IPS-18c (cell line): ENCODE data around the gene PTPRO.

Experiments used
- H3K4me3 ChIP-seq: 2 replicates; pipeline ENCODE4 v1.7.0; 2013; ENCODE audit warnings: low read depth, mild to moderate bottlenecking, low read length, moderate library complexity; ENCODE audit not compliant: insufficient read depth
- H3K9me3 ChIP-seq: one replicate; pipeline ENCODE4 v1.6.1; 2013; ENCODE audit warnings: mild to moderate bottlenecking, low read length, moderate library complexity; ENCODE audit not compliant: control insufficient read depth, insufficient read depth

PTPRO gene

GRCh38 chr12:15486859-15487258, 164.6 kb downstream of the PTPRO start:
- Histone ChIP-seq H3K9me3 (no peaks in the 10 kb centered on the region), H3K4me3 (no peak overlapping the region)

- no peaks in the 10 kb centered on the region for H3K9me3 ChIP-seq
- H3K4me3 ChIP-seq = no peak overlapping the region
Measured at GRCh38 chr12:15488481-15488880, 166.2 kb downstream of the PTPRO start.

GRCh38 chr12:15494329-15495046, 172.2 kb downstream of the PTPRO start:
- Histone ChIP-seq H3K4me3 (no peak overlapping the region), H3K9me3 (no peaks in the 10 kb centered on the region)

GRCh38 chr12:15495746-15496145, 173.4 kb downstream of the PTPRO start:
- H3K4me3 ChIP-seq = no peak overlapping the region
- no peaks in the 10 kb centered on the region for H3K9me3 ChIP-seq

GRCh38 chr12:15496738-15497137, 174.4 kb downstream of the PTPRO start:
- H3K9me3 ChIP-seq = no peaks in the 10 kb centered on the region
- H3K4me3 ChIP-seq = no peak overlapping the region

- Histone ChIP-seq H3K4me3 (no peak overlapping the region), H3K9me3 (no peaks in the 10 kb centered on the region)
Measured at GRCh38 chr12:15497671-15498292, 175.5 kb downstream of the PTPRO start.

GRCh38 chr12:15502211-15502610, 179.9 kb downstream of the PTPRO start:
- no peaks in the 10 kb centered on the region for H3K9me3 ChIP-seq
- no peak overlapping the region for H3K4me3 ChIP-seq

GRCh38 chr12:15505616-15506015, 183.3 kb downstream of the PTPRO start:
- Histone ChIP-seq H3K4me3 (no peak overlapping the region), H3K9me3 (no peaks in the 10 kb centered on the region)

- Histone ChIP-seq H3K4me3 (no peak overlapping the region), H3K9me3 (no peaks in the 10 kb centered on the region)
Measured at GRCh38 chr12:15515010-15515409, 192.7 kb downstream of the PTPRO start.

- H3K4me3 ChIP-seq = no peak overlapping the region
- H3K9me3 ChIP-seq = no peaks in the 10 kb centered on the region
Measured at GRCh38 chr12:15520083-15520482, 197.8 kb downstream of the PTPRO start.

GRCh38 chr12:15520844-15521243, 198.5 kb downstream of the PTPRO start:
- Histone ChIP-seq H3K9me3 (peaks cover 3% of the 10 kb centered on the region), H3K4me3 (no peak overlapping the region)

GRCh38 chr12:15522574-15523187, 200.4 kb downstream of the PTPRO start:
- Histone ChIP-seq H3K4me3 (no peak overlapping the region), H3K9me3 (peaks cover 3% of the 10 kb centered on the region)

GRCh38 chr12:15525441-15525840, 203.1 kb downstream of the PTPRO start:
- Histone ChIP-seq H3K9me3 (peaks cover 3% of the 10 kb centered on the region), H3K4me3 (no peak overlapping the region)

- no peak overlapping the region for H3K4me3 ChIP-seq
- H3K9me3 ChIP-seq = peaks cover 3% of the 10 kb centered on the region
Measured at GRCh38 chr12:15526033-15526432, 203.7 kb downstream of the PTPRO start.

GRCh38 chr12:15527201-15528080, 205.1 kb downstream of the PTPRO start:
- no peak overlapping the region for H3K4me3 ChIP-seq
- peaks cover 3% of the 10 kb centered on the region for H3K9me3 ChIP-seq

GRCh38 chr12:15528666-15529065, 206.4 kb downstream of the PTPRO start:
- H3K9me3 ChIP-seq = peaks cover 3% of the 10 kb centered on the region
- H3K4me3 ChIP-seq = no peak overlapping the region

GRCh38 chr12:15530361-15530760, 208.1 kb downstream of the PTPRO start:
- no peak overlapping the region for H3K4me3 ChIP-seq
- H3K9me3 ChIP-seq = peaks cover 2% of the 10 kb centered on the region
